K562 (cell line): ENCODE data around the gene SYTL2. TPM values are rescaled to one million over a fixed set of nuclear protein-coding genes. Genes with fewer than 3 reads are reported as not detected.

Experiments
- E2F3 ChIP-seq: fragments of 250-450 bp; sonication (Bioruptor Pico); IDR thresholded peaks from 2 replicates; pipeline ENCODE4 v1.4.0; 2020; ENCODE audit warnings: mild to moderate bottlenecking
- EGR1 ChIP-seq: fragments of 450-650 bp; conservative IDR thresholded peaks from 2 replicates; pipeline ENCODE4 v1.6.1; 2017; ENCODE audit warnings: mild to moderate bottlenecking
- EHMT2 ChIP-seq: fragments of 450-650 bp; IDR thresholded peaks from 2 replicates; pipeline ENCODE4 v1.6.1; 2018; ENCODE audit warnings: antibody characterized with exemption
- FOXA1 ChIP-seq: fragments of 450-650 bp; IDR thresholded peaks from 2 replicates; pipeline ENCODE4 v1.6.1; 2016; ENCODE audit warnings: mild to moderate bottlenecking, borderline replicate concordance
- HDAC8 ChIP-seq: fragments of 450-650 bp; IDR thresholded peaks from 2 replicates; pipeline ENCODE4 v1.6.1; 2016; ENCODE audit warnings: mild to moderate bottlenecking, missing genetic modification characterization, moderate library complexity, missing compliant biosample characterization
- HEY1 ChIP-seq: fragments of 250-450 bp; sonication (Bioruptor Pico); IDR thresholded peaks from 2 replicates; pipeline ENCODE4 v1.5.0; 2020; ENCODE audit warnings: mild to moderate bottlenecking, moderate library complexity, borderline replicate concordance
- MAFG ChIP-seq: fragments of 450-650 bp; conservative IDR thresholded peaks from 2 replicates; pipeline ENCODE4 v1.6.1; 2016; ENCODE audit warnings: missing genetic modification characterization, missing compliant biosample characterization
- MCM2 ChIP-seq: fragments of 450-650 bp; IDR thresholded peaks from 2 replicates; pipeline ENCODE4 v1.6.1; 2017; ENCODE audit warnings: low read depth, mild to moderate bottlenecking
- NFIX ChIP-seq: fragments of 250-450 bp; sonication (Bioruptor Pico); IDR thresholded peaks from 2 replicates; pipeline ENCODE4 v1.4.0; 2020; ENCODE audit warnings: low read depth, mild to moderate bottlenecking, moderate library complexity
- RFX1 ChIP-seq: fragments of 450-650 bp; IDR thresholded peaks from 2 replicates; pipeline ENCODE4 v1.6.1; 2016; ENCODE audit warnings: mild to moderate bottlenecking, moderate library complexity
- SMAD4 ChIP-seq: fragments of 250-450 bp; sonication (Bioruptor Pico); conservative IDR thresholded peaks from 2 replicates; pipeline ENCODE4 v1.8.0; 2021; ENCODE audit warnings: inconsistent platforms, mild to moderate bottlenecking, moderate library complexity
- SRSF7 ChIP-seq: fragments of 200-400 bp; formaldehyde crosslinking; optimal IDR thresholded peaks from 2 replicates; pipeline ENCODE3; 2017; ENCODE audit warnings: mild to moderate bottlenecking, low read depth, low read length
- TOE1 ChIP-seq, 2 experiments: fragments of 450-650 bp in 1 of 2; sonication (generic) in 1 of 2; formaldehyde crosslinking in 1 of 2; IDR thresholded peaks; 2 replicates each; pipeline versions ENCODE4 v1.7.1 to v1.8.0; 2016 to 2022; ENCODE audit warnings: borderline replicate concordance in 2 of 2, mild to moderate bottlenecking in 2 of 2, antibody characterized with exemption in 1 of 2, inconsistent platforms in 1 of 2, low read depth in 1 of 2, missing genetic modification reagents in 1 of 2, moderate library complexity in 1 of 2
- ZNF12 ChIP-seq: sonication (generic); formaldehyde crosslinking; IDR thresholded peaks from 2 replicates; pipeline ENCODE4 v1.4.0; 2020; ENCODE audit warnings: mild to moderate bottlenecking, missing genetic modification reagents
- ZNF133 ChIP-seq: fragments of 250-450 bp; sonication (Bioruptor Pico); IDR thresholded peaks from 2 replicates; pipeline ENCODE4 v1.4.0; 2020; ENCODE audit warnings: mild to moderate bottlenecking
- ZNF146 ChIP-seq: IDR thresholded peaks from one replicate; pipeline ENCODE4 v1.6.1; 2018; ENCODE audit warnings: missing compliant biosample characterization; ENCODE audit not compliant: unreplicated experiment
- ZNF175 ChIP-seq: fragments of 200-800 bp; sonication (Bioruptor generic); IDR thresholded peaks from 2 replicates; pipeline ENCODE4 v1.6.1; 2016; ENCODE audit warnings: low read depth, mild to moderate bottlenecking, missing genetic modification characterization, missing compliant biosample characterization
- ZNF184 ChIP-seq: sonication (generic); formaldehyde crosslinking; IDR thresholded peaks from 2 replicates; pipeline ENCODE4 v1.5.0; 2020; ENCODE audit warnings: missing genetic modification reagents
- ZNF589 ChIP-seq: fragments of 200-800 bp; sonication (Bioruptor generic); IDR thresholded peaks from 2 replicates; pipeline ENCODE4 v1.6.1; 2016; ENCODE audit warnings: low read depth, missing genetic modification characterization, missing compliant biosample characterization
- ZSCAN32 ChIP-seq: fragments of 450-650 bp; formaldehyde crosslinking; IDR thresholded peaks from 2 replicates; pipeline ENCODE4 v1.4.0; 2020; ENCODE audit warnings: mild to moderate bottlenecking, moderate library complexity
- polyA plus RNA-seq, 8 experiments: library from polyadenylated mRNA; depleted of rRNA in 4 of 8; stranded (reverse) in 5 of 8; unstranded in 3 of 8; fragments of >200 nt; fragmentation: Nextera tagmentation in 2 of 8; fragmentation: Illumina TruSeq in 1 of 8; extraction: Ambion mirVana in 2 of 8; extraction: Trizol in 1 of 8; gene quantifications; 2 replicates each; pipeline versions ENCODE4 v1.2.1 to v1.2.3, GENCODE V29; 2011 to 2014; ENCODE audit warnings: inconsistent platforms in 1 of 8, missing spikeins in 1 of 8
- total RNA-seq, 7 experiments: library from RNA; depleted of rRNA in 6 of 7; stranded (reverse); fragments of >200 nt in 6 of 7; fragmentation: Illumina TruSeq in 2 of 7; extraction: Trizol in 2 of 7; gene quantifications; 2 replicates each; pipeline versions ENCODE4 v1.2.1 to v1.2.3, GENCODE V29; 2011 to 2021; ENCODE audit warnings: low replicate concordance in 1 of 7
- TF ChIP-seq, protein P1 (sequence below): sonication (generic); IDR thresholded peaks from 2 replicates; pipeline ENCODE4 v1.6.1; 2016
- TF ChIP-seq, protein P2 (sequence below), 2 experiments: fragments of 250-450 bp in 1 of 2; fragments of 450-650 bp in 1 of 2; sonication (Bioruptor Pico) in 1 of 2; IDR thresholded peaks; 2 replicates each; pipeline versions ENCODE4 v1.6.1 to v1.8.0; 2016 to 2021; ENCODE audit warnings: mild to moderate bottlenecking in 2 of 2, moderate library complexity in 2 of 2, missing compliant biosample characterization in 1 of 2, missing genetic modification characterization in 1 of 2
- TF ChIP-seq, protein P3 (sequence below): fragments of 250-450 bp; sonication (Bioruptor Pico); IDR thresholded peaks from 2 replicates; pipeline ENCODE4 v1.4.0; 2020
- TF ChIP-seq, protein P4 (sequence below): fragments of 450-650 bp; IDR thresholded peaks from 2 replicates; pipeline ENCODE4 v1.6.1; 2016; ENCODE audit warnings: borderline replicate concordance

SYTL2 gene
- total and polyA plus RNA-seq, 9 of the 15 experiments (the other 6 are each of a cell fraction or from before 2014, with no cell fraction given) = 0.05 to 0.57 (median 0.35) TPM

DNA sequence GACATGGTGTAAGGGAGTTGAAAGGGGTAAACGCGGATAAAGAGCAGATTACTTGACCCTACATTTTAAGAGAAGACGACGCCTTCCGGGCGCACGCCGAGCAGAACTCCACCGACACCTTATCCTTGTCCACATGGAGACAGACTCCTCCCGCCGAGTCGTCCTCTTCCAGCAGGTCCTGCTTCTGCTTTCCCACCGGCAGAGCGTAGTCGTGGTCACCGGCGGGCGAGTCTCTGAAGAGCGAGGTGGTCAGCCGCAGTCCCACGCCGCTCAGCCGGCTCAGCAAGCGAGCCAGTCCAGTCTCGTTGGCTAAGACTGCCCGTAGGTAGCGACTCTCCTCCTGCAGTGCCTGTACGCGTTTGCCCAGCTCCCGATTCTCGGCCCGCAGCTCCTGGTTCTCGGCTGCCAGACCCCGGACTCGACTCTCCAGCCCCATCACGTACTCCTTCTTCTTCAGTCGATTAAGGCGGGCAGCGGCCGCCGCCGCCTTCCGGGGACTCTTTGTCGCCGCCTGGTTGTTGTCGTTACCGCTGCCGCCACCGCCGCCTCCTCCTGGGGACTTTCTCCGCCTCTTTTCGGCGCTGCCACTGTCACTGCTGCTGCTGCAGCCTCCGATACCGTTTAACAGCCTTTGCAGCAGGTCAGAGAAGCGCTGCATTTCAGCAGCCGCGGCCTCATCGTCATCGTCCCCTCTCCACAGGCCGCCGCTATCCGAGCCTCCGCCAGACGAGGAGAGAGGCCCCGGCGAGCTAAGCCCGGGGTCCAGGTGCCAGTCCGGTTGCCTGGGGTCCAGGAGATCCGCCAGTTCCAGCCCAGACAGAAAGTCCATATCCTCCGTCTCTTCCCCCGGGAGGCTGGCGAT is 147.0 kb downstream of the SYTL2 start (continued):
- TF ChIP-seq MCM2 = no peak
- no peak for TF ChIP-seq ZNF175 (CRISPR knock-in tag)
- TF ChIP-seq HDAC8 (tag) = no peak
- TF ChIP-seq, protein P1, sequence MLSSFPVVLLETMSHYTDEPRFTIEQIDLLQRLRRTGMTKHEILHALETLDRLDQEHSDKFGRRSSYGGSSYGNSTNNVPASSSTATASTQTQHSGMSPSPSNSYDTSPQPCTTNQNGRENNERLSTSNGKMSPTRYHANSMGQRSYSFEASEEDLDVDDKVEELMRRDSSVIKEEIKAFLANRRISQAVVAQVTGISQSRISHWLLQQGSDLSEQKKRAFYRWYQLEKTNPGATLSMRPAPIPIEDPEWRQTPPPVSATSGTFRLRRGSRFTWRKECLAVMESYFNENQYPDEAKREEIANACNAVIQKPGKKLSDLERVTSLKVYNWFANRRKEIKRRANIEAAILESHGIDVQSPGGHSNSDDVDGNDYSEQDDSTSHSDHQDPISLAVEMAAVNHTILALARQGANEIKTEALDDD = no peak
- no peak for TF ChIP-seq NFIX (CRISPR knock-in tag)
- TF ChIP-seq RFX1 = no peak
- no peak; the same call in 1 of the 2 replicates for TF ChIP-seq SMAD4 (CRISPR knock-in tag)
- TF ChIP-seq, protein P2, sequence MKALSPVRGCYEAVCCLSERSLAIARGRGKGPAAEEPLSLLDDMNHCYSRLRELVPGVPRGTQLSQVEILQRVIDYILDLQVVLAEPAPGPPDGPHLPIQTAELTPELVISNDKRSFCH (CRISPR knock-in tag; IDR thresholded peaks at IDR 0.05) = no peak
- TF ChIP-seq, protein P2 (tag; IDR thresholded peaks at IDR 0.05) = no peak
- no peak for TF ChIP-seq ZNF146
- no peak for TF ChIP-seq EGR1
- TF ChIP-seq ZNF589 (CRISPR knock-in tag) = no peak
- TF ChIP-seq TOE1 (IDR thresholded peaks at IDR 0.05; ENCODE audit: borderline replicate concordance) = 0 out of 2 replicates have a peak, but pooled peaks have one; percentile 30
- no peak for TF ChIP-seq TOE1 (CRISPR knock-in tag; IDR thresholded peaks at IDR 0.05; ENCODE audit: borderline replicate concordance, low read depth)
- no peak for TF ChIP-seq EHMT2
- TF ChIP-seq ZNF133 (CRISPR knock-in tag) = no peak
- no peak for TF ChIP-seq E2F3 (CRISPR knock-in tag)
- TF ChIP-seq, protein P3, sequence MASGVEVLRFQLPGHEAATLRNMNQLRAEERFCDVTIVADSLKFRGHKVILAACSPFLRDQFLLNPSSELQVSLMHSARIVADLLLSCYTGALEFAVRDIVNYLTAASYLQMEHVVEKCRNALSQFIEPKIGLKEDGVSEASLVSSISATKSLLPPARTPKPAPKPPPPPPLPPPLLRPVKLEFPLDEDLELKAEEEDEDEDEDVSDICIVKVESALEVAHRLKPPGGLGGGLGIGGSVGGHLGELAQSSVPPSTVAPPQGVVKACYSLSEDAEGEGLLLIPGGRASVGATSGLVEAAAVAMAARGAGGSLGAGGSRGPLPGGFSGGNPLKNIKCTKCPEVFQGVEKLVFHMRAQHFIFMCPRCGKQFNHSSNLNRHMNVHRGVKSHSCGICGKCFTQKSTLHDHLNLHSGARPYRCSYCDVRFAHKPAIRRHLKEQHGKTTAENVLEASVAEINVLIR (CRISPR knock-in tag) = no peak
- TF ChIP-seq HEY1 (CRISPR knock-in tag) = no peak
- TF ChIP-seq, protein P4, sequence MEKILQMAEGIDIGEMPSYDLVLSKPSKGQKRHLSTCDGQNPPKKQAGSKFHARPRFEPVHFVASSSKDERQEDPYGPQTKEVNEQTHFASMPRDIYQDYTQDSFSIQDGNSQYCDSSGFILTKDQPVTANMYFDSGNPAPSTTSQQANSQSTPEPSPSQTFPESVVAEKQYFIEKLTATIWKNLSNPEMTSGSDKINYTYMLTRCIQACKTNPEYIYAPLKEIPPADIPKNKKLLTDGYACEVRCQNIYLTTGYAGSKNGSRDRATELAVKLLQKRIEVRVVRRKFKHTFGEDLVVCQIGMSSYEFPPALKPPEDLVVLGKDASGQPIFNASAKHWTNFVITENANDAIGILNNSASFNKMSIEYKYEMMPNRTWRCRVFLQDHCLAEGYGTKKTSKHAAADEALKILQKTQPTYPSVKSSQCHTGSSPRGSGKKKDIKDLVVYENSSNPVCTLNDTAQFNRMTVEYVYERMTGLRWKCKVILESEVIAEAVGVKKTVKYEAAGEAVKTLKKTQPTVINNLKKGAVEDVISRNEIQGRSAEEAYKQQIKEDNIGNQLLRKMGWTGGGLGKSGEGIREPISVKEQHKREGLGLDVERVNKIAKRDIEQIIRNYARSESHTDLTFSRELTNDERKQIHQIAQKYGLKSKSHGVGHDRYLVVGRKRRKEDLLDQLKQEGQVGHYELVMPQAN = peak; percentile 24; the same call in 1 of the 2 replicates
- no peak for TF ChIP-seq SRSF7
- no peak for TF ChIP-seq FOXA1
- TF ChIP-seq ZSCAN32 (CRISPR knock-in tag) = no peak
- TF ChIP-seq ZNF184 (CRISPR knock-in tag) = no peak
- no peak for TF ChIP-seq ZNF12 (CRISPR knock-in tag)
- TF ChIP-seq MAFG = no peak
